IPS DF 4.7 (cell line): ENCODE measurements around the gene SFR1.

Experiments used
- DNase-seq: peaks from one replicate; pipeline ENCODE4 v3.0.0-alpha.2; 2013; ENCODE audit warnings: low spot score; ENCODE audit errors: extremely low read depth

The SFR1 gene

GRCh38 chr10:104121485-104122224 is at the start of gene SFR1:
Gene SFR1, plus strand, starts transcription at chr10:104122171. Its CDS starts 13 bp downstream, at chr10:104122184.
- DNase-seq, result peak; percentile 88

- no peak for DNase-seq
These were observed 49.2 kb upstream of the SFR1 start for GRCh38 chr10:104072786-104073185.

- no peak for DNase-seq
These were observed 47.5 kb upstream of the SFR1 start for GRCh38 chr10:104074505-104074904.

GRCh38 chr10:104076743-104077160 is 45.2 kb upstream of the SFR1 start:
- DNase-seq, result no peak

GRCh38 chr10:104077247-104077646 is 44.7 kb upstream of the SFR1 start:
- DNase-seq, result no peak

- no peak for DNase-seq
These were observed 44.3 kb upstream of the SFR1 start for GRCh38 chr10:104077663-104078151.

- no peak for DNase-seq
These were observed 41.2 kb upstream of the SFR1 start for GRCh38 chr10:104080762-104081161.

- no peak for DNase-seq
These were observed 40.0 kb upstream of the SFR1 start for GRCh38 chr10:104081998-104082397.

- no peak for DNase-seq
These were observed 37.4 kb upstream of the SFR1 start for GRCh38 chr10:104084482-104085142.

- DNase-seq, result no peak
These were observed 36.1 kb upstream of the SFR1 start, which contains the start of gene COL17A1 for GRCh38 chr10:104085801-104086400. Gene COL17A1, minus strand, starts transcription at chr10:104085880. Its CDS starts 5,207 bp downstream, at chr10:104080673.

GRCh38 chr10:104088239-104088638 is 33.7 kb upstream of the SFR1 start:
- DNase-seq, result no peak

- DNase-seq, result no peak
These were observed 32.4 kb upstream of the SFR1 start for GRCh38 chr10:104089621-104090020.

GRCh38 chr10:104090611-104091010 is 31.4 kb upstream of the SFR1 start:
- DNase-seq, result no peak

- DNase-seq, result no peak
These were observed 29.2 kb upstream of the SFR1 start for GRCh38 chr10:104092749-104093148.

GRCh38 chr10:104096692-104097091 is 25.3 kb upstream of the SFR1 start:
- no peak for DNase-seq

GRCh38 chr10:104098358-104098925 is 23.5 kb upstream of the SFR1 start:
- no peak for DNase-seq

GRCh38 chr10:104099269-104099668 is 22.7 kb upstream of the SFR1 start:
- DNase-seq, result no peak

GRCh38 chr10:104099941-104100340 is 22.0 kb upstream of the SFR1 start:
- no peak for DNase-seq

- DNase-seq, result no peak
These were observed 21.2 kb upstream of the SFR1 start for GRCh38 chr10:104100795-104101194.

- no peak for DNase-seq
These were observed 20.1 kb upstream of the SFR1 start for GRCh38 chr10:104101902-104102301.

GRCh38 chr10:104103956-104104355 is 18.0 kb upstream of the SFR1 start:
- no peak for DNase-seq

GRCh38 chr10:104104418-104104817 is 17.6 kb upstream of the SFR1 start:
- no peak for DNase-seq
